HepG2 (cell line): ENCODE data around the gene RASGRF1. TPM values are rescaled to one million over a fixed set of nuclear protein-coding genes. Genes with fewer than 3 reads are reported as not detected.

Experiments used
- ATAC-seq: fragments of 200-7000 bp; cut with Tn5 transposase; 3 replicates; pipeline ENCODE4 v1.9.1; 2020; ENCODE audit warnings: mild to moderate bottlenecking, moderate library complexity
- BruUV-seq: library from RNA; stranded (reverse); fragments of 400-500 nt; replicated peaks from 2 replicates; lab custom pipeline; 2021; lab: Mats Ljungman, UMichigan
- CTCF ChIA-PET: fragments of 300-600 bp; formaldehyde crosslinking; extraction: SDS; loops from one replicate; lab custom pipeline; 2021; ENCODE audit warnings: low total read pairs, inconsistent platforms, low intra/inter-chr PET ratio; lab: Yijun Ruan, JAX
- POLR2A ChIA-PET: fragments of 350-600 bp; sonication (Branson Sonifier 250); formaldehyde crosslinking; loops from one replicate; lab custom pipeline; 2020; ENCODE audit warnings: antibody characterized with exemption, inconsistent platforms; lab: Yijun Ruan, JAX
- DNase-seq: peaks from one replicate; pipeline ENCODE4 v3.0.0-alpha.2; 2015; ENCODE audit warnings: low spot score
- FAIRE-seq: peaks from 3 replicates; lab custom pipeline; 2011; peaks lifted over from hg19 to GRCh38; lab: Jason Lieb, UNC
- H2AFZ ChIP-seq: one replicate; pipeline ENCODE4 v1.6.1; 2011; ENCODE audit warnings: low read length, inconsistent platforms
- H3K27ac ChIP-seq: fragments of 300-600 bp; 3 replicates; pipeline ENCODE4 v1.8.0; 2011; ENCODE audit warnings: mixed run types, mild to moderate bottlenecking, mixed read lengths, low read length, inconsistent platforms; ENCODE audit not compliant: insufficient read depth; ENCODE audit errors: extremely low read length
- H3K27me3 ChIP-seq, 2 experiments: fragments of 200-600 bp in 1 of 2; 2 replicates in 1 of 2; 3 replicates in 1 of 2; pipeline versions ENCODE4 v1.6.0 to v1.8.0; 2011; ENCODE audit warnings: low read length in 2 of 2, mild to moderate bottlenecking in 2 of 2, moderate library complexity in 2 of 2, inconsistent platforms in 1 of 2; ENCODE audit not compliant: insufficient read depth in 2 of 2, control insufficient read depth in 1 of 2
- H3K36me3 ChIP-seq, 2 experiments: fragments of 200-600 bp in 1 of 2; replicated peaks in 1 of 2; 2 replicates in 1 of 2; 3 replicates in 1 of 2; pipeline versions ENCODE4 v1.5.1 to v1.8.0; 2011; ENCODE audit warnings: low read length in 2 of 2, inconsistent platforms in 1 of 2; ENCODE audit not compliant: insufficient read depth in 2 of 2, control insufficient read depth in 1 of 2
- H3K4me1 ChIP-seq: 2 replicates; pipeline ENCODE4 v1.5.1; 2012; ENCODE audit warnings: low read length, inconsistent platforms; ENCODE audit not compliant: insufficient read depth
- H3K4me2 ChIP-seq: 2 replicates; pipeline ENCODE4 v1.6.0; 2011; ENCODE audit warnings: low read depth, low read length, inconsistent platforms
- H3K4me3 ChIP-seq, 3 experiments: fragments of 200-600 bp in 1 of 3; sonication (generic), shearing (Covaris generic) in 1 of 3; replicated peaks in 1 of 3; 2 replicates each; pipeline ENCODE4 v1.5.1; 2011 to 2016; ENCODE audit warnings: low read length in 3 of 3, inconsistent platforms in 2 of 3, low read depth in 2 of 3, mild to moderate bottlenecking in 2 of 3, control low read depth in 1 of 3, mixed read lengths in 1 of 3; ENCODE audit not compliant: insufficient read depth in 1 of 3
- H3K79me2 ChIP-seq: one replicate; pipeline ENCODE4 v1.6.1; 2011; ENCODE audit warnings: low read length, inconsistent platforms; ENCODE audit not compliant: insufficient read depth
- H3K9ac ChIP-seq: 2 replicates; pipeline ENCODE4 v1.6.0; 2011; ENCODE audit warnings: mild to moderate bottlenecking, low read depth, low read length, inconsistent platforms; ENCODE audit not compliant: insufficient read depth
- H3K9me3 ChIP-seq: 2 replicates; pipeline ENCODE4 v1.5.1; 2012; ENCODE audit warnings: mild to moderate bottlenecking, low read length
- H4K20me1 ChIP-seq: 2 replicates; pipeline ENCODE4 v1.6.0; 2011; ENCODE audit warnings: inconsistent platforms, mild to moderate bottlenecking, low read length, moderate library complexity; ENCODE audit not compliant: insufficient read depth
- SCMH1 ChIP-seq: sonication (generic); formaldehyde crosslinking; IDR thresholded peaks from 2 replicates; pipeline ENCODE4 v1.9.0; 2021; ENCODE audit warnings: missing genetic modification reagents, mild to moderate bottlenecking, borderline replicate concordance
- ZNF768 ChIP-seq: sonication (generic); formaldehyde crosslinking; IDR thresholded peaks from 2 replicates; pipeline ENCODE4 v1.4.0; 2020; ENCODE audit warnings: missing genetic modification reagents
- WGBS: methylation state at CpG from one replicate; pipeline ENCODE4 v1.1.6; 2017; ENCODE audit warnings: low lambda C conversion rate; 5-methylcytosine and 5-hydroxymethylcytosine counted together
- in situ Hi-C: cut with HindIII; loops from 2 replicates; pipeline ENCODE4 v1.10.0; 2017; ENCODE audit warnings: low pct_unique_long_range_greater_than_20kb; ENCODE audit not compliant: extremely low pct_ligation_motif_present
- intact Hi-C: fragments of 100-400 bp; cut with micrococcal nuclease; formaldehyde crosslinking; loops from one replicate; pipeline ENCODE4 v1.10.0; 2022; ENCODE audit not compliant: unreplicated experiment
- polyA plus RNA-seq, 8 experiments: library from polyadenylated mRNA; depleted of rRNA in 3 of 8; stranded (reverse) in 7 of 8; unstranded in 1 of 8; fragments of >200 nt; fragmentation: Illumina TruSeq in 4 of 8; extraction: Trizol in 4 of 8; gene quantifications; 2 replicates each; pipeline versions ENCODE4 v1.2.1 to v1.2.3, GENCODE V29; 2011 to 2016; ENCODE audit warnings: low read depth in 4 of 8, missing spikeins in 1 of 8, mixed read lengths in 1 of 8; ENCODE audit not compliant: insufficient read depth in 1 of 8
- total RNA-seq, 5 experiments: library from RNA; depleted of rRNA; stranded (reverse); fragments of >200 nt; fragmentation: Illumina TruSeq; extraction: Trizol; gene quantifications; 2 replicates each; pipeline ENCODE4 v1.2.3, GENCODE V29; 2016; ENCODE audit warnings: low read depth in 1 of 5
- TF ChIP-seq, protein P1 (sequence below): fragments of 450-650 bp; IDR thresholded peaks from 2 replicates; pipeline ENCODE4 v1.6.1; 2016
- TF ChIP-seq, protein P2 (sequence below): sonication (generic); formaldehyde crosslinking; IDR thresholded peaks from 2 replicates; pipeline ENCODE4 v1.4.0; 2020; ENCODE audit warnings: mild to moderate bottlenecking, missing genetic modification reagents, borderline replicate concordance

RASGRF1 gene
- total and polyA plus RNA-seq, 2 of the 13 experiments (the other 11 are each of a cell fraction or from before 2014, with no cell fraction given), result 0.55 to 3.0 TPM

DNA sequence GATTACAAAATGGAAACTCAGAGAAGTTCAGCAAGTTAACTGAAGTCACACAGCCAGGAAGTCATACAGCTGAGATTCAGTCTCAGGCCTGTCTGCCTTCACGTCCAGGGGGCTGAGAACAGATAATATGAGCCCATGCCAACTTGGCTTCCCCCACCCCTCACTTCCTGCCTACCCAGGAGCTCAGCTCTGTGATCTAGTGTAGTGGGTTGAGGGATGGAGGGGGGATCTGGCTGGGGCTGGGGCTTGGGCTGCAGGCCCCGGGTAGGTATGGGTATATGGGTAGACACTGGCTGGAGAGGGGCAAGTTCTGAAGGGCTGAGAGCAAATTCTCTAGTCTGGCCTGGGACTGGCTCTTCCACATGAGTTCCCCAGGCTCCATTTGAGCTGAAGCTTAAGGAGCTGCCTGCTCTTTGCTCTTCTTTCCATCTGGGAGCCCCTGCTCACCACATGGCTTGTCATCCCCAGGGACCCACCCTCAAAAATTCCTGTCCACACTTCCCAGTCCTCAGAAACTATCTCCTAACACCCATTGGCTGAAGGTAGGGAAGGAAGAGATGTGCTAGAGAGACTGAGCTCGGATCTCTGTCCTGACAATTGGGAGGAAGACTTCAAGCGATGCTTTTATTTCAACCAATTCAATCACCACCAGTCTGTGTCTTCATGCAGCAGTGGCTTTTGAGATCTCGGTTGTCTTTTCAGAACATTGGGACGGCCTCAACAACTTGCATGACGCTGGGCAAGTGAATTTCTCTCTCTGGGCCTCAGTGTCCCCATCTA lies 2.0 kb downstream of the RASGRF1 start:
- in situ Hi-C loops, result no loop called here
- Histone ChIP-seq H2AFZ (no peak overlapping the region), H3K79me2 (no peaks in the 10 kb centered on the region), H3K36me3 (no peaks in the 10 kb centered on the region), H3K27me3 (peaks cover 2 to 52% of the 10 kb centered on the region in 2 experiments), H3K27ac (no peak overlapping the region)
- POLR2A ChIA-PET, result no interaction called here
- TF ChIP-seq ZNF768 (CRISPR knock-in tag) (peak; percentile 14; the same call in 1 of the 2 replicates), SCMH1 (CRISPR knock-in tag) (no peak)
- TF ChIP-seq, protein P1, sequence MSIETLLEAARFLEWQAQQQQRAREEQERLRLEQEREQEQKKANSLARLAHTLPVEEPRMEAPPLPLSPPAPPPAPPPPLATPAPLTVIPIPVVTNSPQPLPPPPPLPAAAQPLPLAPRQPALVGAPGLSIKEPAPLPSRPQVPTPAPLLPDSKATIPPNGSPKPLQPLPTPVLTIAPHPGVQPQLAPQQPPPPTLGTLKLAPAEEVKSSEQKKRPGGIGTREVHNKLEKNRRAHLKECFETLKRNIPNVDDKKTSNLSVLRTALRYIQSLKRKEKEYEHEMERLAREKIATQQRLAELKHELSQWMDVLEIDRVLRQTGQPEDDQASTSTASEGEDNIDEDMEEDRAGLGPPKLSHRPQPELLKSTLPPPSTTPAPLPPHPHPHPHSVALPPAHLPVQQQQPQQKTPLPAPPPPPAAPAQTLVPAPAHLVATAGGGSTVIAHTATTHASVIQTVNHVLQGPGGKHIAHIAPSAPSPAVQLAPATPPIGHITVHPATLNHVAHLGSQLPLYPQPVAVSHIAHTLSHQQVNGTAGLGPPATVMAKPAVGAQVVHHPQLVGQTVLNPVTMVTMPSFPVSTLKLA, result no peak
- TF ChIP-seq, protein P2, sequence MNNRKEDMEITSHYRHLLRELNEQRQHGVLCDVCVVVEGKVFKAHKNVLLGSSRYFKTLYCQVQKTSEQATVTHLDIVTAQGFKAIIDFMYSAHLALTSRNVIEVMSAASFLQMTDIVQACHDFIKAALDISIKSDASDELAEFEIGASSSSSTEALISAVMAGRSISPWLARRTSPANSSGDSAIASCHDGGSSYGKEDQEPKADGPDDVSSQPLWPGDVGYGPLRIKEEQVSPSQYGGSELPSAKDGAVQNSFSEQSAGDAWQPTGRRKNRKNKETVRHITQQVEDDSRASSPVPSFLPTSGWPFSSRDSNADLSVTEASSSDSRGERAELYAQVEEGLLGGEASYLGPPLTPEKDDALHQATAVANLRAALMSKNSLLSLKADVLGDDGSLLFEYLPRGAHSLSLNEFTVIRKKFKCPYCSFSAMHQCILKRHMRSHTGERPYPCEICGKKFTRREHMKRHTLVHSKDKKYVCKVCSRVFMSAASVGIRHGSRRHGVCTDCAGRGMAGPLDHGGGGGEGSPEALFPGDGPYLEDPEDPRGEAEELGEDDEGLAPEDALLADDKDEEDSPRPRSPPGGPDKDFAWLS (CRISPR knock-in tag), result no peak
- TF ChIP-seq, all 625 proteins: peak for 1
- WGBS, result 49% methylated on average over 6 of the region's 7 CpGs
- intact Hi-C loops, result no loop called here
- H3K9ac ChIP-seq, result no peak overlapping the region
- H3K4me2 ChIP-seq, result no peak overlapping the region
- no peak for FAIRE-seq
- peaks cover 10% of the 10 kb centered on the region; the same call in 1 of the 2 replicates for H3K4me1 ChIP-seq
- H3K9me3 ChIP-seq, result no peaks in the 10 kb centered on the region
- CTCF ChIA-PET, result no interaction called here
- H4K20me1 ChIP-seq, result no peaks in the 10 kb centered on the region; the same call in 1 of the 2 replicates
- DNase-seq, result no peak
- no peak overlapping the region for H3K4me3 ChIP-seq
- no peak for ATAC-seq
- no TSS peak for BruUV-seq
